K562 (cell line): ENCODE results near the gene PDE2A. TPM values are rescaled to one million over a fixed set of nuclear protein-coding genes. Genes with fewer than 3 reads are reported as not detected.

Experiments used
- ATF3 ChIP-seq, 2 experiments: fragments of 450-650 bp in 1 of 2; sonication (generic) in 1 of 2; formaldehyde crosslinking in 1 of 2; IDR thresholded peaks in 1 of 2; conservative IDR thresholded peaks in 1 of 2; 2 replicates each; pipeline versions ENCODE4 v1.6.1 to v1.8.1; 2016 to 2023; ENCODE audit warnings: mild to moderate bottlenecking in 2 of 2, moderate library complexity in 2 of 2, inconsistent platforms in 1 of 2, missing genetic modification reagents in 1 of 2
- ATF4 ChIP-seq: fragments of 450-650 bp; formaldehyde crosslinking; IDR thresholded peaks from 2 replicates; pipeline ENCODE4 v1.4.0; 2022; ENCODE audit warnings: mild to moderate bottlenecking, moderate library complexity
- CUX1 ChIP-seq: fragments of 200-800 bp; sonication (Bioruptor generic); IDR thresholded peaks from 2 replicates; pipeline ENCODE4 v1.6.1; 2016; ENCODE audit warnings: missing genetic modification characterization, missing compliant biosample characterization
- GTF2F1 ChIP-seq: IDR thresholded peaks from 2 replicates; pipeline ENCODE4 v1.6.1; 2011; ENCODE audit warnings: low read depth, low read length, improper control_type of control experiment
- KAT2B ChIP-seq: IDR thresholded peaks from one replicate; pipeline ENCODE4 v1.6.1; 2012; ENCODE audit warnings: low read depth, mild to moderate bottlenecking, control low read depth, inconsistent platforms, low read length, moderate library complexity
- KDM1A ChIP-seq, 2 experiments: fragments of 450-650 bp; IDR thresholded peaks; 2 replicates each; pipeline ENCODE4 v1.6.1; 2016; ENCODE audit warnings: mild to moderate bottlenecking in 2 of 2
- KDM2B ChIP-seq: fragments of 250-450 bp; sonication (Bioruptor Pico); IDR thresholded peaks from 2 replicates; pipeline ENCODE4 v1.8.0; 2021; ENCODE audit warnings: mild to moderate bottlenecking, moderate library complexity
- MCM3 ChIP-seq: fragments of 450-650 bp; IDR thresholded peaks from 2 replicates; pipeline ENCODE4 v1.6.1; 2016
- MEF2A ChIP-seq: IDR thresholded peaks from 2 replicates; pipeline ENCODE4 v1.6.1; 2011; ENCODE audit warnings: low read depth, mild to moderate bottlenecking, low read length, moderate library complexity; ENCODE audit not compliant: control insufficient read depth
- NFIX ChIP-seq: fragments of 250-450 bp; sonication (Bioruptor Pico); IDR thresholded peaks from 2 replicates; pipeline ENCODE4 v1.4.0; 2020; ENCODE audit warnings: low read depth, mild to moderate bottlenecking, moderate library complexity
- OTX1 ChIP-seq: fragments of 450-650 bp; formaldehyde crosslinking; IDR thresholded peaks from 2 replicates; pipeline ENCODE4 v1.4.0; 2022; ENCODE audit warnings: mild to moderate bottlenecking
- SIN3B ChIP-seq: fragments of 450-650 bp; IDR thresholded peaks from 2 replicates; pipeline ENCODE4 v1.6.1; 2017; ENCODE audit warnings: low read depth, mild to moderate bottlenecking, moderate library complexity
- SIRT6 ChIP-seq: IDR thresholded peaks from one replicate; pipeline ENCODE4 v1.6.1; 2012; ENCODE audit warnings: low read depth, mild to moderate bottlenecking, control low read depth, inconsistent platforms, low read length, moderate library complexity
- SMAD1 ChIP-seq: fragments of 150-350 bp; IDR thresholded peaks from 2 replicates; pipeline ENCODE4 v1.6.1; 2014; ENCODE audit warnings: low read length, low read depth; ENCODE audit not compliant: partially characterized antibody
- STAT5A ChIP-seq: IDR thresholded peaks from 2 replicates; pipeline ENCODE4 v1.6.1; 2012; ENCODE audit warnings: low read length, inconsistent platforms, borderline replicate concordance
- ZNF12 ChIP-seq: sonication (generic); formaldehyde crosslinking; IDR thresholded peaks from 2 replicates; pipeline ENCODE4 v1.4.0; 2020; ENCODE audit warnings: mild to moderate bottlenecking, missing genetic modification reagents
- ZNF143 ChIP-seq: sonication (generic); formaldehyde crosslinking; IDR thresholded peaks from 2 replicates; pipeline ENCODE4 v1.9.0; 2022; ENCODE audit warnings: mild to moderate bottlenecking, missing genetic modification reagents
- ZNF175 ChIP-seq: fragments of 200-800 bp; sonication (Bioruptor generic); IDR thresholded peaks from 2 replicates; pipeline ENCODE4 v1.6.1; 2016; ENCODE audit warnings: low read depth, mild to moderate bottlenecking, missing genetic modification characterization, missing compliant biosample characterization
- ZNF24 ChIP-seq: fragments of 450-650 bp; IDR thresholded peaks from 2 replicates; pipeline ENCODE4 v1.6.1; 2016
- ZNF551 ChIP-seq: fragments of 250-450 bp; sonication (Bioruptor Pico); IDR thresholded peaks from 2 replicates; pipeline ENCODE4 v1.5.0; 2021; ENCODE audit warnings: mild to moderate bottlenecking, moderate library complexity
- ZNF780A ChIP-seq: fragments of 250-450 bp; sonication (Bioruptor Pico); IDR thresholded peaks from 2 replicates; pipeline ENCODE4 v1.5.0; 2021; ENCODE audit warnings: mild to moderate bottlenecking
- polyA plus RNA-seq, 8 experiments: library from polyadenylated mRNA; depleted of rRNA in 4 of 8; stranded (reverse) in 5 of 8; unstranded in 3 of 8; fragments of >200 nt; fragmentation: Nextera tagmentation in 2 of 8; fragmentation: Illumina TruSeq in 1 of 8; extraction: Ambion mirVana in 2 of 8; extraction: Trizol in 1 of 8; gene quantifications; 2 replicates each; pipeline versions ENCODE4 v1.2.1 to v1.2.3, GENCODE V29; 2011 to 2014; ENCODE audit warnings: inconsistent platforms in 1 of 8, missing spikeins in 1 of 8
- total RNA-seq, 7 experiments: library from RNA; depleted of rRNA in 6 of 7; stranded (reverse); fragments of >200 nt in 6 of 7; fragmentation: Illumina TruSeq in 2 of 7; extraction: Trizol in 2 of 7; gene quantifications; 2 replicates each; pipeline versions ENCODE4 v1.2.1 to v1.2.3, GENCODE V29; 2011 to 2021; ENCODE audit warnings: low replicate concordance in 1 of 7

PDE2A gene
- total and polyA plus RNA-seq, 9 of the 15 experiments (the other 6 are each of a cell fraction or from before 2014, with no cell fraction given) = 0.07 to 15.2 (median 1.6) TPM; not detected in 1

GRCh38 chr11:72642884-72643522 lies 31.2 kb downstream of the PDE2A start (continued):
- TF ChIP-seq ATF3 (IDR thresholded peaks at IDR 0.05) (no peak), ATF3 (CRISPR knock-in tag; conservative IDR thresholded peaks at IDR 0.05) (no peak), STAT5A (no peak), KDM1A (IDR thresholded peaks at IDR 0.05) (no peak), ZNF143 (CRISPR knock-in tag) (no peak), SMAD1 (no peak), CUX1 (no peak), KAT2B (no peak), SIN3B (peak; percentile 39; the same call in 1 of the 2 replicates), OTX1 (no peak), KDM2B (CRISPR knock-in tag) (peak; percentile 95), MEF2A (no peak), ZNF551 (CRISPR knock-in tag) (no peak), ZNF12 (CRISPR knock-in tag) (no peak), ZNF780A (no peak), ZNF175 (no peak), NFIX (CRISPR knock-in tag) (no peak), ATF4 (CRISPR knock-in tag) (no peak), ZNF24 (no peak), MCM3 (no peak), GTF2F1 (no peak), SIRT6 (no peak)
